H9 (cell line): Measurements from ENCODE around the gene NDUFB2. TPM values are rescaled to one million over a fixed set of nuclear protein-coding genes. Genes with fewer than 3 reads are reported as not detected.

Source experiments
- DNase-seq: peaks from one replicate; pipeline ENCODE4 v3.0.0-alpha.2; 2017
- H2AFZ ChIP-seq: one replicate; pipeline ENCODE4 v1.6.1; 2013; ENCODE audit warnings: mild to moderate bottlenecking, low read length, control low read depth, moderate library complexity
- H2AK5ac ChIP-seq: 2 replicates; pipeline ENCODE4 v1.6.1; 2013; ENCODE audit warnings: low read length, control low read depth, mixed read lengths; ENCODE audit not compliant: insufficient read length
- H2BK120ac ChIP-seq: one replicate; pipeline ENCODE4 v1.6.1; 2013; ENCODE audit warnings: low read depth, mild to moderate bottlenecking, low read length, control low read depth, inconsistent platforms; ENCODE audit not compliant: poor library complexity, severe bottlenecking
- H2BK12ac ChIP-seq: 2 replicates; pipeline ENCODE4 v1.6.1; 2013; ENCODE audit warnings: low read length, control low read depth, mixed read lengths, low read depth; ENCODE audit not compliant: insufficient read length
- H2BK15ac ChIP-seq: 2 replicates; pipeline ENCODE4 v1.6.1; 2013; ENCODE audit warnings: low read depth, low read length, control low read depth
- H2BK20ac ChIP-seq: one replicate; pipeline ENCODE4 v1.6.1; 2013; ENCODE audit warnings: low read depth, mild to moderate bottlenecking, low read length, control low read depth, inconsistent platforms; ENCODE audit not compliant: poor library complexity, severe bottlenecking
- H2BK5ac ChIP-seq: 2 replicates; pipeline ENCODE4 v1.6.1; 2013; ENCODE audit warnings: low read length, control low read depth, mixed read lengths; ENCODE audit not compliant: insufficient read length
- H3K14ac ChIP-seq: 2 replicates; pipeline ENCODE4 v1.6.1; 2013; ENCODE audit warnings: low read length, control low read depth; ENCODE audit not compliant: insufficient read depth
- H3K18ac ChIP-seq: 2 replicates; pipeline ENCODE4 v1.6.1; 2013; ENCODE audit warnings: low read depth, mild to moderate bottlenecking, mixed read lengths, low read length, control low read depth; ENCODE audit not compliant: insufficient read length
- H3K23ac ChIP-seq: 2 replicates; pipeline ENCODE4 v1.6.1; 2013; ENCODE audit warnings: low read length, control low read depth, mixed read lengths, low read depth; ENCODE audit not compliant: insufficient read length
- H3K23me2 ChIP-seq: 2 replicates; pipeline ENCODE4 v1.6.1; 2013; ENCODE audit warnings: low read depth, mild to moderate bottlenecking, mixed read lengths, low read length, control low read depth; ENCODE audit not compliant: insufficient read length, poor library complexity, severe bottlenecking
- H3K27ac ChIP-seq: 2 replicates; pipeline ENCODE4 v1.5.1; 2013; ENCODE audit warnings: low read length, control low read depth, mixed read lengths, low read depth; ENCODE audit not compliant: insufficient read length
- H3K27me3 ChIP-seq: 2 replicates; pipeline ENCODE4 v1.6.1; 2013; ENCODE audit warnings: low read length, control low read depth, inconsistent platforms; ENCODE audit not compliant: insufficient read depth
- H3K4ac ChIP-seq: 2 replicates; pipeline ENCODE4 v1.6.1; 2013; ENCODE audit warnings: low read depth, mild to moderate bottlenecking, control low read depth, inconsistent platforms, low read length, moderate library complexity
- H3K4me1 ChIP-seq: 2 replicates; pipeline ENCODE4 v1.6.1; 2013; ENCODE audit warnings: low read length, control low read depth, inconsistent platforms; ENCODE audit not compliant: insufficient read depth
- H3K4me2 ChIP-seq: 2 replicates; pipeline ENCODE4 v1.6.1; 2013; ENCODE audit warnings: low read length, control low read depth, mixed read lengths; ENCODE audit not compliant: insufficient read length, insufficient read depth
- H3K56ac ChIP-seq: 2 replicates; pipeline ENCODE4 v1.6.1; 2013; ENCODE audit warnings: low read depth, mild to moderate bottlenecking, mixed read lengths, low read length, control low read depth; ENCODE audit not compliant: insufficient read length
- H3K79me1 ChIP-seq: 2 replicates; pipeline ENCODE4 v1.6.1; 2013; ENCODE audit warnings: low read depth, mild to moderate bottlenecking, moderate library complexity, low read length, control low read depth, inconsistent platforms; ENCODE audit not compliant: insufficient read depth, poor library complexity, severe bottlenecking
- H3K79me2 ChIP-seq: 2 replicates; pipeline ENCODE4 v1.6.1; 2013; ENCODE audit warnings: low read length, control low read depth, inconsistent platforms; ENCODE audit not compliant: insufficient read depth
- H3K9ac ChIP-seq: 2 replicates; pipeline ENCODE4 v1.6.1; 2013; ENCODE audit warnings: low read length, control low read depth, mixed read lengths; ENCODE audit not compliant: insufficient read length; ENCODE audit errors: extremely low read depth
- H3K9me3 ChIP-seq: one replicate; pipeline ENCODE4 v1.6.1; 2013; ENCODE audit warnings: low read depth, low read length, inconsistent platforms; ENCODE audit not compliant: control insufficient read depth
- H3T11ph ChIP-seq: one replicate; pipeline ENCODE4 v1.6.1; 2013; ENCODE audit warnings: mild to moderate bottlenecking, low read length, control low read depth, inconsistent platforms
- H4K20me1 ChIP-seq: one replicate; pipeline ENCODE4 v1.6.1; 2013; ENCODE audit not compliant: control insufficient read depth, insufficient read length, insufficient read depth
- H4K5ac ChIP-seq: 2 replicates; pipeline ENCODE4 v1.6.1; 2013; ENCODE audit warnings: low read depth, mild to moderate bottlenecking, mixed read lengths, low read length, control low read depth; ENCODE audit not compliant: insufficient read length
- H4K8ac ChIP-seq: replicated peaks from 2 replicates; pipeline ENCODE4 v1.6.1; 2013; ENCODE audit warnings: low read length, control low read depth, mixed read lengths, low read depth; ENCODE audit not compliant: insufficient read length
- H4K91ac ChIP-seq: 2 replicates; pipeline ENCODE4 v1.6.1; 2013; ENCODE audit warnings: low read depth, mild to moderate bottlenecking, moderate library complexity, mixed read lengths, low read length, control low read depth; ENCODE audit not compliant: insufficient read length
- H3K27ac Mint-ChIP-seq, 3 experiments: 2 replicates in 2 of 3; 3 replicates in 1 of 3; pipeline ENCODE4 v1.8.0; 2020 to 2021; ENCODE audit warnings: mixed read lengths in 3 of 3, mild to moderate bottlenecking in 1 of 3, moderate library complexity in 1 of 3
- H3K27me3 Mint-ChIP-seq: 2 replicates; pipeline ENCODE4 v1.8.0; 2021; ENCODE audit warnings: low read depth, mild to moderate bottlenecking, moderate library complexity, mixed read lengths
- H3K36me3 Mint-ChIP-seq, 3 experiments: 2 replicates in 2 of 3; 3 replicates in 1 of 3; pipeline ENCODE4 v1.8.0; 2020 to 2021; ENCODE audit warnings: low read depth in 3 of 3, mixed read lengths in 3 of 3; ENCODE audit not compliant: insufficient read depth in 1 of 3
- H3K4me1 Mint-ChIP-seq, 2 experiments: 2 replicates each; pipeline ENCODE4 v1.8.0; 2020; ENCODE audit warnings: mixed read lengths in 2 of 2
- H3K4me3 Mint-ChIP-seq, 2 experiments: 2 replicates in 1 of 2; 3 replicates in 1 of 2; pipeline ENCODE4 v1.8.0; 2020 to 2021; ENCODE audit warnings: mild to moderate bottlenecking in 2 of 2, mixed read lengths in 2 of 2, moderate library complexity in 1 of 2
- H3K9me3 Mint-ChIP-seq, 2 experiments: 2 replicates in 1 of 2; 3 replicates in 1 of 2; pipeline ENCODE4 v1.8.0; 2020; ENCODE audit warnings: mild to moderate bottlenecking in 2 of 2, mixed read lengths in 2 of 2, moderate library complexity in 1 of 2
- whole genome bisulfite sequencing: extraction: QIAGEN DNeasy Blood & Tissue Kit; methylation state at CpG from one replicate; pipeline ENCODE4 v1.1.7; 2013; ENCODE audit warnings: missing lambda C conversion rate, low lambda C conversion rate, mixed read lengths; ENCODE audit not compliant: insufficient read length; ENCODE audit errors: extremely low coverage; 5-methylcytosine and 5-hydroxymethylcytosine counted together
- total RNA-seq: library from RNA; stranded (reverse); gene quantifications from 2 replicates; pipeline ENCODE4 v1.2.1, GENCODE V29; 2021
- TF ChIP-seq, protein P1 (sequence below): fragments of 200-600 bp; sonication (generic); conservative IDR thresholded peaks from 3 replicates; pipeline ENCODE4 v1.8.0; 2021; ENCODE audit warnings: antibody characterized with exemption, mild to moderate bottlenecking

NDUFB2 gene
- total RNA-seq, 1 experiment from 2014 or later, result 177 TPM

- H2AK5ac ChIP-seq, result no peak overlapping the region
- H3K14ac ChIP-seq, result no peak overlapping the region
- no peaks in the 10 kb centered on the region for H3K79me1 ChIP-seq
- H3K18ac ChIP-seq, result no peak overlapping the region
- no peaks in the 10 kb centered on the region for H3K27me3 ChIP-seq
- no peaks in the 10 kb centered on the region for H3K36me3 Mint-ChIP-seq
- H3K9me3 Mint-ChIP-seq, result peaks cover 2 to 3% of the 10 kb centered on the region in 2 experiments; a peak in 2 of 5 replicates
- no peaks in the 10 kb centered on the region for H4K20me1 ChIP-seq
- no peak overlapping the region for H2BK12ac ChIP-seq
- H3K56ac ChIP-seq, result no peak overlapping the region
- peaks cover 2% of the 10 kb centered on the region; the same call in 1 of the 2 replicates for H3K4me1 ChIP-seq
- no peak overlapping the region for H2BK120ac ChIP-seq
- H3K27ac Mint-ChIP-seq, result no peak overlapping the region; a peak in 1 of 7 replicates
- peaks cover 8 to 14% of the 10 kb centered on the region in 2 experiments; a peak in 3 of 4 replicates for H3K4me1 Mint-ChIP-seq
- H2BK5ac ChIP-seq, result no peak overlapping the region
- TF ChIP-seq, protein P1, sequence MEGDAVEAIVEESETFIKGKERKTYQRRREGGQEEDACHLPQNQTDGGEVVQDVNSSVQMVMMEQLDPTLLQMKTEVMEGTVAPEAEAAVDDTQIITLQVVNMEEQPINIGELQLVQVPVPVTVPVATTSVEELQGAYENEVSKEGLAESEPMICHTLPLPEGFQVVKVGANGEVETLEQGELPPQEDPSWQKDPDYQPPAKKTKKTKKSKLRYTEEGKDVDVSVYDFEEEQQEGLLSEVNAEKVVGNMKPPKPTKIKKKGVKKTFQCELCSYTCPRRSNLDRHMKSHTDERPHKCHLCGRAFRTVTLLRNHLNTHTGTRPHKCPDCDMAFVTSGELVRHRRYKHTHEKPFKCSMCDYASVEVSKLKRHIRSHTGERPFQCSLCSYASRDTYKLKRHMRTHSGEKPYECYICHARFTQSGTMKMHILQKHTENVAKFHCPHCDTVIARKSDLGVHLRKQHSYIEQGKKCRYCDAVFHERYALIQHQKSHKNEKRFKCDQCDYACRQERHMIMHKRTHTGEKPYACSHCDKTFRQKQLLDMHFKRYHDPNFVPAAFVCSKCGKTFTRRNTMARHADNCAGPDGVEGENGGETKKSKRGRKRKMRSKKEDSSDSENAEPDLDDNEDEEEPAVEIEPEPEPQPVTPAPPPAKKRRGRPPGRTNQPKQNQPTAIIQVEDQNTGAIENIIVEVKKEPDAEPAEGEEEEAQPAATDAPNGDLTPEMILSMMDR, result no peak
- no CpG with 5 or more reads among the region's 11 CpGs for WGBS
- no peak overlapping the region for H3K23ac ChIP-seq
- H3K9ac ChIP-seq, result no peak overlapping the region
- no peaks in the 10 kb centered on the region for H3K9me3 ChIP-seq
- DNase-seq, result no peak
- no peak overlapping the region for H4K5ac ChIP-seq
- no peaks in the 10 kb centered on the region for H3K79me2 ChIP-seq
- H4K91ac ChIP-seq, result no peak overlapping the region
- no peak overlapping the region for H3K4me2 ChIP-seq
- no peak overlapping the region for H3K27ac ChIP-seq
- H3K27me3 Mint-ChIP-seq, result peaks cover 8% of the 10 kb centered on the region
- no peak overlapping the region for H2BK20ac ChIP-seq
- H3K23me2 ChIP-seq, result no peaks in the 10 kb centered on the region
- no peak overlapping the region for H2AFZ ChIP-seq
- no peak overlapping the region for H4K8ac ChIP-seq
- no peak overlapping the region for H2BK15ac ChIP-seq
- H3T11ph ChIP-seq, result no peak overlapping the region
- no peak overlapping the region for H3K4ac ChIP-seq
- H3K4me3 Mint-ChIP-seq, result no peak overlapping the region
Observed at GRCh38 chr7:140656548-140657515, 39.7 kb upstream of the NDUFB2 start.
